Activated gamma-delta T cell treated with anti-CD3 and anti-CD28 coated beads, Interleukin-2, amount 50 U/mL, for 16 hours (primary cell): ENCODE results near the gene DNTT.

Experiments
- DNase-seq: peaks from one replicate; pipeline ENCODE4 v3.0.0-alpha.2; 2020; ENCODE audit warnings: low read depth

Gene DNTT

DNA sequence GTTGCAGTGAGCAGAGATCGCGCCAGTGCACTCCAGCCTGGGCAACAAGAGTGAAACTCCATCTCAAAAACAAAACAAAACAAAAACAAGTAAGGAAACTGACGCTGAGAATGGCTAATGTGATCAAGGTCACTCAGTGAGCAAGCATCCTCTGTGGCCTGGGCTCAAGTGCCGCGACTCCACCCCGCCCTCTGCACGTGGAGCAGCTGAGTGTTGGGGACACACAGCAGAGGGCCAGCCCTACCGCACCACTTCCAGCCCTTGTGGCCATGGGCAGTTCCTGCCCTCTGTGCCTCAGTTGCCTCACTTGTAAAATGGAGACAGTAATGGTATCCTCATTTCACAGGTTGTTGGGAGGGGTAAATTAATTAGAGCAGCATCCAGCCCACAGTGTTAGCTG, 75.5 kb downstream of the DNTT start:
- DNase-seq = no peak

- DNase-seq = no peak
These were observed 76.6 kb downstream of the DNTT start for GRCh38 chr10:96380821-96381220.

DNA sequence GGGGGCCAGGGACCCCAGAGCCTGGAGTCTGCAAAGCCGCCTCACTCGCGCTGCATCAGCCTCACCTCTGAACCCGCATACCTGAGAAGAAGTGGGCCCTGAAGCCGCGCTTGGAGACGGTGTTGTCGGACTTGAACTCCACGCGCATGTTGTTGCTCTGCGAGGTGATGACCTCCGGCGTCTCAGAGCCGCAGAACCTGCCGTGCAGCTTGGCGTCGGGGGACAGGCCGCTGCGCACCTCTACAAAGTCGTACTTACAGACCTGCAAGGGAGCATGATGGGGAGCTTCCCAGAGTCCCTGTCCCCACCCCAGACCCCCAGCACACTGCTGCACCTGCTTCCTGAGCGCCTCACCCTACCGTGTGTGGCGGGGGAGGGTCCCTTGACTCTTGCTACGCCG, 80.3 kb downstream of the DNTT start:
- DNase-seq = no peak

- no peak for DNase-seq
These were observed 82.9 kb downstream of the DNTT start for GRCh38 chr10:96387161-96387560.

- no peak for DNase-seq
These were observed 83.4 kb downstream of the DNTT start for GRCh38 chr10:96387601-96388000.
